Mesenchymal stem cell (in vitro differentiated cells and primary cell): Measurements from ENCODE around the gene TSPAN14.

Experiments
- DNase-seq: peaks from one replicate; pipeline ENCODE4 v3.0.0-alpha.2; 2013
- H2AFZ ChIP-seq: one replicate; pipeline ENCODE4 v1.6.1; 2013; ENCODE audit warnings: low read depth, mild to moderate bottlenecking, control low read depth, inconsistent platforms, low read length, moderate library complexity
- H2AK5ac ChIP-seq: 2 replicates; pipeline ENCODE4 v1.6.1; 2013; ENCODE audit warnings: low read length, moderate library complexity, mild to moderate bottlenecking, inconsistent platforms; ENCODE audit not compliant: severe bottlenecking
- H2BK120ac ChIP-seq: one replicate; pipeline ENCODE4 v1.6.1; 2013; ENCODE audit warnings: low read depth, mild to moderate bottlenecking, inconsistent platforms, low read length, moderate library complexity
- H2BK12ac ChIP-seq, 2 experiments: one replicate each; pipeline ENCODE4 v1.6.1; 2013; ENCODE audit warnings: inconsistent platforms in 2 of 2, low read length in 2 of 2, mild to moderate bottlenecking in 2 of 2, moderate library complexity in 2 of 2, control low read depth in 1 of 2
- H2BK15ac ChIP-seq: one replicate; pipeline ENCODE4 v1.6.1; 2013; ENCODE audit warnings: mild to moderate bottlenecking, low read depth, inconsistent platforms; ENCODE audit not compliant: poor library complexity, severe bottlenecking
- H2BK5ac ChIP-seq: 2 replicates; pipeline ENCODE4 v1.6.1; 2013; ENCODE audit warnings: low read depth, mild to moderate bottlenecking, low read length, control low read depth, inconsistent platforms; ENCODE audit not compliant: poor library complexity, severe bottlenecking
- H3K14ac ChIP-seq, 2 experiments: one replicate each; pipeline ENCODE4 v1.6.1; 2013; ENCODE audit warnings: inconsistent platforms in 2 of 2, low read length in 2 of 2, control low read depth in 1 of 2, mild to moderate bottlenecking in 1 of 2, moderate library complexity in 1 of 2
- H3K18ac ChIP-seq, 2 experiments: one replicate each; pipeline ENCODE4 v1.6.1; 2013; ENCODE audit warnings: inconsistent platforms in 2 of 2, low read length in 2 of 2, control low read depth in 1 of 2, low read depth in 1 of 2, mild to moderate bottlenecking in 1 of 2
- H3K23ac ChIP-seq, 2 experiments: one replicate each; pipeline ENCODE4 v1.6.1; 2013; ENCODE audit warnings: inconsistent platforms in 2 of 2, low read length in 2 of 2, mild to moderate bottlenecking in 2 of 2, moderate library complexity in 2 of 2, control low read depth in 1 of 2
- H3K27ac ChIP-seq: 2 replicates; pipeline ENCODE4 v1.5.1; 2013; ENCODE audit warnings: mild to moderate bottlenecking, moderate library complexity, low read length, control low read depth, inconsistent platforms; ENCODE audit not compliant: poor library complexity, severe bottlenecking
- H3K27me3 ChIP-seq, 2 experiments: 2 replicates each; pipeline versions ENCODE4 v1.6.1 to v1.7.0; 2013; ENCODE audit warnings: low read length in 2 of 2, mild to moderate bottlenecking in 2 of 2, moderate library complexity in 2 of 2, control low read depth in 1 of 2, inconsistent platforms in 1 of 2; ENCODE audit not compliant: control insufficient read depth in 1 of 2, insufficient read depth in 1 of 2
- H3K36me3 ChIP-seq, 2 experiments: 2 replicates each; pipeline versions ENCODE4 v1.6.1 to v1.7.0; 2013; ENCODE audit warnings: low read length in 2 of 2, control low read depth in 1 of 2, inconsistent platforms in 1 of 2, low read depth in 1 of 2, mild to moderate bottlenecking in 1 of 2; ENCODE audit not compliant: insufficient read depth in 2 of 2, control insufficient read depth in 1 of 2
- H3K4ac ChIP-seq, 2 experiments: one replicate each; pipeline ENCODE4 v1.6.1; 2013; ENCODE audit warnings: inconsistent platforms in 2 of 2, low read length in 2 of 2, mild to moderate bottlenecking in 2 of 2, moderate library complexity in 2 of 2, control low read depth in 1 of 2, low read depth in 1 of 2
- H3K4me1 ChIP-seq: 2 replicates; pipeline ENCODE4 v1.6.1; 2013; ENCODE audit warnings: low read depth, low read length, control low read depth; ENCODE audit not compliant: control insufficient read depth, insufficient read depth
- H3K4me2 ChIP-seq: 2 replicates; pipeline ENCODE4 v1.6.1; 2013; ENCODE audit warnings: low read length, mild to moderate bottlenecking, inconsistent platforms; ENCODE audit not compliant: poor library complexity, severe bottlenecking
- H3K4me3 ChIP-seq, 2 experiments: 2 replicates each; pipeline versions ENCODE4 v1.5.1 to v1.7.0; 2013; ENCODE audit warnings: low read length in 2 of 2, mild to moderate bottlenecking in 2 of 2, control low read depth in 1 of 2, low read depth in 1 of 2; ENCODE audit not compliant: insufficient read depth in 1 of 2
- H3K79me1 ChIP-seq: replicated peaks from 2 replicates; pipeline ENCODE4 v1.6.1; 2013; ENCODE audit warnings: mild to moderate bottlenecking, control low read depth, low read length, inconsistent platforms; ENCODE audit not compliant: poor library complexity, severe bottlenecking
- H3K9ac ChIP-seq: 2 replicates; pipeline ENCODE4 v1.7.0; 2013; ENCODE audit warnings: mild to moderate bottlenecking, low read length, moderate library complexity
- H3K9me3 ChIP-seq: 2 replicates; pipeline ENCODE4 v1.7.0; 2013; ENCODE audit warnings: mild to moderate bottlenecking, low read length; ENCODE audit not compliant: control insufficient read depth
- H4K8ac ChIP-seq: one replicate; pipeline ENCODE4 v1.6.1; 2013; ENCODE audit warnings: inconsistent platforms, mild to moderate bottlenecking, low read length, moderate library complexity
- H4K91ac ChIP-seq: one replicate; pipeline ENCODE4 v1.6.1; 2013; ENCODE audit warnings: mild to moderate bottlenecking, low read length, inconsistent platforms
- WGBS: methylation state at CpG from one replicate; pipeline ENCODE4 v1.1.7; 2013; ENCODE audit warnings: mixed read lengths; 5-methylcytosine and 5-hydroxymethylcytosine counted together

TSPAN14 gene

DNA sequence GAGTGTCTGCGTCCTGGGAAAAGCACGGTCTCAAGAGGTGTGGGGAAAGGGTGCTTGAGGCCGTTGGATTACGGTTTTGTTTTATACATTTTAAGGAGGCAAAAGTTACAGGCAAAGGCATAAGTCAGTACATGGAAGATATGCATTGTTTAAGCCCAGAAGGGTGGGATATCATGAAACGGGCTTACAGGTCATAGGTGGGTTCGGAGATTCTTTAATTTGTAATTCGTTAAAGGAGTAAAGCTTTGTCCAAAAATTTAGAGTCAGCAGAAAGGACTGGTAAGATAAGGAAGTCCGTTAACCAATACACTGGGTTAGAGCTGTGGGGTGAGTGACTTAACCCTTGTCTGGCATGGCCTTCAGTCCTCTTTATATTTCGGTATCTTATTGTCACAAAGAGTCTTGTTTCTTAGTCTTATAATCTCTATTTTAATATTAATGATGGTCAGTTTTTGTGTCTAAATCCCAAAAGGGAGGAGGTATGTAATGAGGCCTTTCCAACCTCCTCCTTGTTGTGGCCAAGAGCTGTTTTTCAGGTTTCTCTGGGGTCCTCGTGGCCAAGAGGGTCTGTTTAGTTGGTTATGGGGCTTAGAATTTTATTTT, 12.7 kb downstream of the TSPAN14 start:
- Histone ChIP-seq H2BK12ac (no peak overlapping the region), H3K79me1 (no peaks in the 10 kb centered on the region)
- 86% methylated on average over 9 of the region's 10 CpGs for WGBS

GRCh38 chr10:80468002-80468401, 13.9 kb downstream of the TSPAN14 start:
- Histone ChIP-seq H3K9me3 (no peaks in the 10 kb centered on the region), H3K27ac (no peak overlapping the region), H3K4me3 (no peak overlapping the region), H3K4ac (peak overlapping the region in 1 of 2 experiments; percentile 47), H2BK5ac (no peak overlapping the region), H2AK5ac (peak overlapping the region; percentile 3), H3K23ac (no peak overlapping the region), H3K4me2 (no peak overlapping the region), H3K9ac (no peak overlapping the region), H4K91ac (peak overlapping the region; percentile 70), H3K18ac (peak overlapping the region in 1 of 2 experiments; percentile 67), H2BK12ac (peak overlapping the region in 1 of 2 experiments; percentile 51), H2BK120ac (peak overlapping the region; percentile 69), H3K4me1 (peaks cover 51% of the 10 kb centered on the region), H2AFZ (no peak overlapping the region), H3K79me1 (no peaks in the 10 kb centered on the region), H2BK15ac (no peak overlapping the region), H3K27me3 (no peaks in the 10 kb centered on the region), H3K14ac (peak overlapping the region in 1 of 2 experiments; percentile 35), H4K8ac (peak overlapping the region; percentile 47), H3K36me3 (peaks cover 39 to 40% of the 10 kb centered on the region in 2 experiments)
- WGBS: 30% methylated on average over 6 of the region's 6 CpGs
- DNase-seq: no peak

More for the DNA sequence above, 12.7 kb downstream of the TSPAN14 start:
- Histone ChIP-seq H3K14ac (no peak overlapping the region), H3K9ac (no peak overlapping the region), H2AFZ (no peak overlapping the region), H3K23ac (no peak overlapping the region), H3K4me3 (no peak overlapping the region), H3K4ac (no peak overlapping the region), H3K4me2 (no peak overlapping the region), H2AK5ac (peak overlapping the region; percentile 63), H2BK120ac (no peak overlapping the region), H3K36me3 (peaks cover 34 to 36% of the 10 kb centered on the region in 2 experiments), H3K27ac (peak overlapping the region; percentile 6), H3K27me3 (no peaks in the 10 kb centered on the region), H2BK15ac (no peak overlapping the region), H3K4me1 (peaks cover 51% of the 10 kb centered on the region), H3K18ac (no peak overlapping the region), H3K9me3 (no peaks in the 10 kb centered on the region), H4K8ac (no peak overlapping the region), H2BK5ac (no peak overlapping the region), H4K91ac (no peak overlapping the region)
- DNase-seq: no peak

DNA sequence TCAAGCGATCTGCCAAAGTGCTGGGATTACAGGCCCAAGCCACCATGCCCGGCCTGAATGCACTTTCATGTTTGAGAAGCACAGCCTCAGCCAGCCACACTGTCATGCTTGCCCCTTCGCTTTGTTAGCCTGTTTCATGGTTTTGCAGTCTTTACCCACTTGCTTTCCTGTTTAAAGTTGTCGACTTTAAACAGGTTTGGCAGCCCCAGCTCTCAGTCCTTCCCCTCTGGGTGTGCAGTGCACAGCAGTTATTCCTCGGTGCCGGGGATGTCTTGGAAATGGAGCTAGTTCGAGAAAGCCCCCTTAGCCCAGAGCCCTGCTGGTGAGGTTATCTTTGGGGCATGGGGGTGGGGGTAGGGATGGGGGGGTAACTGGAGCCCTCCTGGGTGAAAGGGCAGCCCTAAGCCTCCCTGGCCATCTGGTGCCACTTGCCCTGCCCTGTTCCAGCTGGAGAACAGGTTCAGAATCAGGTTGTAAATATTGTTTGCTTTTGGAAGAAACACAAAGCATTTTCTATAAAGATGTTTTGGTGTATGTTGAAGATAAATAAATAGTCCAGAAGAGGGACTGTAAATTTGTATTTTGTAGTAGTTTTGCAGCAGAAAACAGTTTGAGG, 14.8 kb downstream of the TSPAN14 start:
- no peak for DNase-seq
- H3K23ac ChIP-seq: no peak overlapping the region
- H3K27me3 ChIP-seq: no peaks in the 10 kb centered on the region
- no peak overlapping the region for H2BK120ac ChIP-seq
- H3K9me3 ChIP-seq: no peaks in the 10 kb centered on the region
- no peak overlapping the region for H3K9ac ChIP-seq
- no peak overlapping the region for H3K4ac ChIP-seq
- H3K27ac ChIP-seq: no peak overlapping the region
- H3K4me2 ChIP-seq: no peak overlapping the region
- WGBS: 90% methylated on average over 7 of the region's 7 CpGs
- H2BK15ac ChIP-seq: no peak overlapping the region
- H3K14ac ChIP-seq: no peak overlapping the region
- H2BK12ac ChIP-seq: no peak overlapping the region
- H4K91ac ChIP-seq: no peak overlapping the region
- H4K8ac ChIP-seq: no peak overlapping the region
- no peak overlapping the region for H2AFZ ChIP-seq
- no peaks in the 10 kb centered on the region for H3K79me1 ChIP-seq
- no peak overlapping the region for H2AK5ac ChIP-seq
- peaks cover 43 to 44% of the 10 kb centered on the region in 2 experiments for H3K36me3 ChIP-seq
- H2BK5ac ChIP-seq: no peak overlapping the region
- peaks cover 55% of the 10 kb centered on the region for H3K4me1 ChIP-seq
- H3K4me3 ChIP-seq: no peak overlapping the region
- H3K18ac ChIP-seq: peak overlapping the region in 1 of 2 experiments; percentile 61

DNA sequence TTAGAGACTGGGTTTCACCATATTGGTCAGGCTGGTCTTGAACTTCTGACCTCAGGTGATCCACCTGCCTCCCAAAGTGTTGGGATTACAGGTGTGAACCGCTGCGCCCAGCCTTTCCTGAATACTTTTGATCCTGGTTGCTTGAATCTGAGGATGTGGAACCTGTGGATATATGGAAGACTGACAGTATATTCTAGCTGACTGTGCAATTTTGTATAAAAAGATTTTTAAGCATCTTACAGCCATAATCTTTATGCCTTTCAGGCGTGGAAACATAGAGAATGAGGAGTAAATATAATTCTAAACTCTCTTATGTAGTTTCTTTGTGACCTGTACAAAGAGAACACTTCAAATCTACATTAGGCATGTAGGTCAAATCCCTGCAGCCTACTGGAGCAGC, 16.2 kb downstream of the TSPAN14 start:
- peaks cover 36 to 44% of the 10 kb centered on the region in 2 experiments for H3K36me3 ChIP-seq
- DNase-seq: no peak
- H3K14ac ChIP-seq: no peak overlapping the region
- H2AFZ ChIP-seq: no peak overlapping the region
- H3K9me3 ChIP-seq: no peaks in the 10 kb centered on the region
- no peak overlapping the region for H3K4me2 ChIP-seq
- no peaks in the 10 kb centered on the region for H3K27me3 ChIP-seq
- H3K23ac ChIP-seq: no peak overlapping the region
- no peak overlapping the region for H3K9ac ChIP-seq
- H2AK5ac ChIP-seq: no peak overlapping the region
- 100% methylated on average over 2 of the region's 3 CpGs for WGBS
- H3K4ac ChIP-seq: no peak overlapping the region
- no peak overlapping the region for H3K18ac ChIP-seq
- no peak overlapping the region for H2BK12ac ChIP-seq
- no peak overlapping the region for H2BK15ac ChIP-seq
- H3K27ac ChIP-seq: peak overlapping the region; percentile 35
- no peak overlapping the region for H4K91ac ChIP-seq
- no peak overlapping the region for H2BK120ac ChIP-seq
- H4K8ac ChIP-seq: no peak overlapping the region
- H3K4me3 ChIP-seq: no peak overlapping the region
- peaks cover 52% of the 10 kb centered on the region for H3K4me1 ChIP-seq
- no peaks in the 10 kb centered on the region for H3K79me1 ChIP-seq
- no peak overlapping the region for H2BK5ac ChIP-seq
